Measurements from ENCODE around the gene CDH9. TPM values are rescaled to one million over a fixed set of nuclear protein-coding genes. Genes with fewer than 3 reads are reported as not detected.

The CDH9 gene
- total RNA-seq, 2 donors from 2014 or later = not detected

DNA sequence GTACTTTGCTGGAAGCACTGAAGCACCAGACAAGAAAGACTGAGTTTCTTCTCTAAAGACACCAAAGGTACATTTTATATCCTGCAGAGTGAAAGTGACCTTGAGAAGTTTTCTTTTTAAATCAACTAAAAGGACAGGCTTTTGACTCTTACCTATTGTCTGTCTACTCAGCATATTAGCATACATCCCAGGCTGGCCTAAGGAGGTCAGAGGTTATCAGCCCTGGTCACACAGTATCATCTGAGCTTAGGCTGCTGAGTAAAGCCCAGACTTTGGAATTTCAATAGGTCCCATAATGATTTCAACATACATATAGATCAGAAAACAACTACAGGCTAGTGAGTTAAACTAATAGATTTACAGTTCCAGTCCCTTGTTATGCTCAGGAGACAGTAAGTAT, 10.1 kb upstream of the CDH9 start:
- DNase-seq (ENCODE audit: low spot score) (no peak), ATAC-seq (ENCODE audit: insufficient number of reproducible peaks, low FRiP score, low read depth) (no peak)
- no peaks in the 10 kb centered on the region for H3K4me1 ChIP-seq (ENCODE audit: control insufficient read depth in 1 of 2, low read depth in 2 of 2)
- H3K9me3 ChIP-seq = no peaks in the 10 kb centered on the region
- H3K4me3 ChIP-seq = no peak overlapping the region
- no peak for TF ChIP-seq CTCF (IDR thresholded peaks at IDR 0.05)
- H3K27ac ChIP-seq = no peak overlapping the region
- no peaks in the 10 kb centered on the region for H3K27me3 ChIP-seq (replicated peaks; ENCODE audit: insufficient read depth)
- H3K36me3 ChIP-seq = no peaks in the 10 kb centered on the region

DNA sequence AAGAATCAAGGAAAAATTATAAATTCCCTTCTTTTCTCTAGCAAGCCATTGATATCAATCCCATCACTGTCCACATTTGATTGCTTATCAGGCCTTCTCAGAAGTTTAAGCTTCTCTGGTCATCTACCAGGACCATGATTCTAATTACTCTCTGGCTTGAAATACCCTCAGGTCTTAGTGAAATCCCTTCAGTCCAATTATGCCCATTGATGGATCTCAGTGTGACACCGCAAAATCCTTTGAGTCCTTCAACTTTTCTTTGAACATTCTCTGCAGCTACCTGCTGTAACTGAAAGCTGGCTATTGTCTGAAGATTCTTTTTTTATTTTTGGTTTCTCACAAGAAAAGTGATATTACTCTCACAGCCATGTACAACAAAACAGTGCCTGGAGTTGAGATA, 3.0 kb upstream of the CDH9 start:
- no peak for DNase-seq (ENCODE audit: low spot score)
- no peaks in the 10 kb centered on the region for H3K9me3 ChIP-seq
- ATAC-seq (ENCODE audit: insufficient number of reproducible peaks, low FRiP score, low read depth) = no peak
- TF ChIP-seq CTCF (IDR thresholded peaks at IDR 0.05) = no peak
- H3K27me3 ChIP-seq (replicated peaks; ENCODE audit: insufficient read depth) = no peaks in the 10 kb centered on the region
- no peaks in the 10 kb centered on the region for H3K4me1 ChIP-seq (ENCODE audit: control insufficient read depth in 1 of 2, low read depth in 2 of 2)
- no peak overlapping the region for H3K27ac ChIP-seq
- no peak overlapping the region for H3K4me3 ChIP-seq
- no peaks in the 10 kb centered on the region for H3K36me3 ChIP-seq

- H3K4me1 ChIP-seq (ENCODE audit: control insufficient read depth in 1 of 2, low read depth in 2 of 2) = no peaks in the 10 kb centered on the region
- ATAC-seq (ENCODE audit: insufficient number of reproducible peaks, low FRiP score, low read depth) (no peak), DNase-seq (ENCODE audit: low spot score) (no peak)
- no peak overlapping the region for H3K4me3 ChIP-seq
- no peaks in the 10 kb centered on the region for H3K27me3 ChIP-seq (replicated peaks; ENCODE audit: insufficient read depth)
- H3K36me3 ChIP-seq = no peaks in the 10 kb centered on the region
- H3K27ac ChIP-seq = no peak overlapping the region
- H3K9me3 ChIP-seq = no peaks in the 10 kb centered on the region
- no peak for TF ChIP-seq CTCF (IDR thresholded peaks at IDR 0.05)
These were observed 3.8 kb downstream of the CDH9 start for GRCh38 chr5:27034565-27034964.

GRCh38 chr5:27026801-27027200, 11.6 kb downstream of the CDH9 start:
- no peaks in the 10 kb centered on the region for H3K9me3 ChIP-seq
- no peaks in the 10 kb centered on the region for H3K4me1 ChIP-seq (ENCODE audit: control insufficient read depth in 1 of 2, low read depth in 2 of 2)
- DNase-seq (ENCODE audit: low spot score) (no peak), ATAC-seq (ENCODE audit: insufficient number of reproducible peaks, low FRiP score, low read depth) (no peak)
- no peak overlapping the region for H3K27ac ChIP-seq
- no peak overlapping the region for H3K4me3 ChIP-seq
- TF ChIP-seq CTCF (IDR thresholded peaks at IDR 0.05) = no peak
- H3K27me3 ChIP-seq (replicated peaks; ENCODE audit: insufficient read depth) = no peaks in the 10 kb centered on the region
- no peaks in the 10 kb centered on the region for H3K36me3 ChIP-seq

- Histone ChIP-seq H3K36me3 (no peaks in the 10 kb centered on the region), H3K27me3 (replicated peaks; ENCODE audit: insufficient read depth) (no peaks in the 10 kb centered on the region), H3K4me3 (no peak overlapping the region), H3K9me3 (no peaks in the 10 kb centered on the region), H3K4me1 (ENCODE audit: control insufficient read depth in 1 of 2, low read depth in 2 of 2) (no peaks in the 10 kb centered on the region), H3K27ac (no peak overlapping the region)
- ATAC-seq (ENCODE audit: insufficient number of reproducible peaks, low FRiP score, low read depth) = no peak
- DNase-seq (ENCODE audit: low spot score) = no peak
- no peak for TF ChIP-seq CTCF (IDR thresholded peaks at IDR 0.05)
These were observed 12.3 kb downstream of the CDH9 start for GRCh38 chr5:27026063-27026462.

All from thoracic aorta (tissue), 2 donors.